Left renal cortex interstitium (tissue), 4 donors: ENCODE results near the gene PQBP1. TPM values are rescaled to one million over a fixed set of nuclear protein-coding genes. Genes with fewer than 3 reads are reported as not detected.

ENCODE experiments used
- DNase-seq, 4 donors: peaks; one replicate each; pipeline ENCODE4 v3.0.0-alpha.2; 2013; ENCODE audit warnings: low read depth in 4 of 4, low spot score in 2 of 4, missing footprints in 1 of 4
- polyA plus RNA-seq, 4 donors: library from polyadenylated mRNA; unstranded; fragments of 120-200 nt; gene quantifications; one replicate each; pipeline ENCODE4 v1.2.1, GENCODE V29; 2013; ENCODE audit not compliant: insufficient read length in 4 of 4

Gene PQBP1
- polyA plus RNA-seq, 4 donors = 73.1 to 89.9 (median 77.8) TPM

- DNase-seq = no peak
These were observed 1.3 kb downstream of the PQBP1 start for GRCh38 chrX:48899078-48899410.

- DNase-seq = no peak
These were observed 3.3 kb downstream of the PQBP1 start for GRCh38 chrX:48901069-48901468.

GRCh38 chrX:48902135-48902534, 4.4 kb downstream of the PQBP1 start:
- DNase-seq = no peak

DNA sequence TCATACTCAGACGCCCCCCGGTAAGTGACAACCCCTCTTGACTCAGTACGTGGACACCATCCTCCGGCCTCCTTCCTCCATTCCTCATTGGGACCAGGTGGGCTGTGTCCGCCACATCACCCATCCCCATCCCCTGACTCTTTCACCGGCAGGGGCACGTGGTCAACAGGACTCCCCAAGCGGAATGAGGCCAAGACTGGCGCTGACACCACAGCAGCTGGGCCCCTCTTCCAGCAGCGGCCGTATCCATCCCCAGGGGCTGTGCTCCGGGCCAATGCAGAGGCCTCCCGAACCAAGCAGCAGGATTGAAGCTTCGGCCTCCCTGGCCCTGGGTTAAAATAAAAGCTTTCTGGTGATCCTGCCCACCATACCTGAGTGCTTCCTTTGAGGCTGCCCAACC, 5.0 kb downstream of the PQBP1 start:
- DNase-seq = no peak

GRCh38 chrX:48903290-48903689, 5.6 kb downstream of the PQBP1 start:
- DNase-seq = no peak

- no peak for DNase-seq
These were observed 6.5 kb downstream of the PQBP1 start for GRCh38 chrX:48904180-48904579.

- DNase-seq = no peak
These were observed 6.9 kb downstream of the PQBP1 start for GRCh38 chrX:48904626-48905025.

GRCh38 chrX:48905090-48905790, 7.5 kb downstream of the PQBP1 start:
- DNase-seq = no peak

GRCh38 chrX:48908600-48908999, 10.9 kb downstream of the PQBP1 start:
- no peak for DNase-seq

DNA sequence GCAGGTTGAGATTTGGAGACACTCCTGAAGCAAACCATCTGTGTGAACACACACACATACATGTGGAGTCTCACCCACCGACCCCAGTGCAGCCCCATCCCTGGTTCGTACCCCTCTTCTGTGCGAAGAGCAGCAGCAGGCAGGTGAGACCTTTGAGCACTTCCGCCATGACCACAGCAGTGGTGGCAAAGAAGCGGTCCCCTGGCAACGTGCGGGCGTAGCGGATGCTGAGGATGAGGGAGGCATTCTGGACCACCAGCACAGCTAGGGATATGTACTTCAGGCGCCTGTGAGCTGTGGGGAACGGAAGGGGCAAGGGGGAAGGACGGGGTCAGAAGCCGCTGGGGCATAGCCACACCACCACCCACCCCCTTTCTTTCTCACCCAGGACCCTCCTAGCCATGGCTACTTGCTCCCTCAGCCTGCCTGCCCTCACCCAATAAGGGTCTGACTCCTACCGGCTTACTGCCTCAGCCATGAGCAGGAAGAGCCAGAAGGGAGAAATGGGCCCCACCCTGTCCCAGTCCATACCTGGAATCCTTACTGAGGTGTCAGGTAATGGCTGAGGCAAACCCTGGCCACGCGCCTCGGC, 12.1 kb downstream of the PQBP1 start:
- no peak for DNase-seq

- no peak for DNase-seq
These were observed 13.2 kb downstream of the PQBP1 start for GRCh38 chrX:48910926-48911411.

- peak in 2 of 4 donors; percentile 63 to 70 for DNase-seq
These were observed 13.9 kb downstream of the PQBP1 start, which contains the start of gene SLC35A2 for GRCh38 chrX:48911412-48912182. SLC35A2 (minus strand) TSS chrX:48911646; CDS start chrX:48911636, 10 bp downstream.

- DNase-seq = no peak
These were observed 16.1 kb downstream of the PQBP1 start for GRCh38 chrX:48913605-48914366.

- DNase-seq = no peak
These were observed 17.1 kb downstream of the PQBP1 start for GRCh38 chrX:48914593-48915493.

DNA sequence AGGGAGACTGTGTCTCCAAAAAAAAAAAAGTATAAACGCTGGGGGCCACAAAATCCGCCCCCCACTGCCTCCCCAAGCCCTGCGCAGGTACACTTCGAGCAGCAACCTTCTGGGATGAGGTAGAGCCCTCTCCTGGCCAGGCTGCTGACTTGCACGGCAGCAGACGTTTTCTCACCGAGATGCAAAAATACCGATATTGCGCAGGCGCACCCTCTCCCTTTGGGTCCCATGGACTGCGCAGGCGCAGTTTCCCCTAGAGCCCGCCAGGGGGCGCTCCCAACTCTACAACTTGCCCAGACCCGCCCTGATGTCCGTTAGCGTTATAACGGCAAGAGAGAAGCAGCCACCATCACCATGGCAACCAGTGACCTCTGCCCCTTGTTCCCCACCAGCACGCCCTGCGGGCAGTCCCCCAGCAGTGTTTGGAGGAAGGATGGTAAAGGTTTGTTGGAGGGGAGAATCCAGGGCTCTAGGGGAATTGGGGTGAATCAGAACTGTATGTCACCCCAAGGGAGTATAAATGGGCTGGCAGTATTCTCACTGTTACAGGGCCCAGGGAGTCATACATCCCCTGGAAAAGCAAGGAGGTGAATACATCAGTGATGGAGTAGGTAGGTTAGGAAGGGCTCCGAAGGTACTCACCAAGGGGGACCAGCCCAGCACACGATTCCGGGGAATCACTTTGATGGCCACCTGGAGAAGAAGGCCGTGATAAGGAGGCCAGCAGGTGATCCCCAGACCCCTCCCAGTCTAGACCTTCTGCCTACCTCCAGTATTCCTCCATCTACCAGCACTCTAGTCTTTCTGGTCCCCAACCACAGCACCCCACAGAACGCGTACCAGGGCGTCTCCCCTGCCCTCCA, 19.6 kb downstream of the PQBP1 start:
- DNase-seq = peak; percentile 39 to 80 (median 70)

GRCh38 chrX:48918301-48918642, 20.5 kb downstream of the PQBP1 start:
- no peak for DNase-seq

DNA sequence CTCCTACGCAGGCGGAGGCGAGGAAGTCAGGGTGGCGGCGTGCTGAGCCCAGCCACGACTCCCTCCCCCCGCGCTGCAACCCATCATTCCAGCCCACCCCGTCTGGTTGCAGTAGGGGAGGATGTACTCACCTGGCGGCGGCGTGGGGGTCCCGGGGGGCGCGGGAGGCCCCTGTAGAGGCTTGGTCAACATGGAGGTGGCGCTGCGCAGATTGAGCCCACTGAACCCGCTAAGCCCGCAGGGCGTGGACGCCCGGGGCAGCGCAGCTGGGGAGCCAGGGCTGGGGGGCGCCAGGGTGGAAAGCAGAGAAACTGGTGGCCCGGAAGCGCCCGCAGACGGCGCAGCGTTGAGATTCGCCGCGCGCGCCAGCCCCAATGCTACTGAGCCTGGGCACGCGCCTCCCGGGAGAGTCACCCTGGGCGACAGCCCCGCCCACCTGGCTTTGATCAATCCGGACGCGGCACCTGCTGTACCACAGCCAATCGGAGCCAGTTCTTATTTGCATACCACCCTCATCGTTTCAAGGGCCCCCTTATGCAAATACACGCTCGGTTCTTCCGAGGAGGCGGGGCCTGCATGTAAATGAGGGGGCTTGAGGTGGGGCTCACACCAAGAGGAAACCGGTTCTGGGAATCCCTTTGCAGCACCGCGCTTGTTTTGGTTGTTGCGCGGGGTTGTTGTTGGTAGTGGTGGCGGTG, 21.1 kb downstream of the PQBP1 start, which contains the start of gene PIM2:
Gene PIM2, minus strand, starts transcription at position 382 of the 698 bp plus-strand sequence. Its CDS starts 190 bp downstream, at position 192.
- DNase-seq = peak; percentile 23 to 72 (median 64)

DNA sequence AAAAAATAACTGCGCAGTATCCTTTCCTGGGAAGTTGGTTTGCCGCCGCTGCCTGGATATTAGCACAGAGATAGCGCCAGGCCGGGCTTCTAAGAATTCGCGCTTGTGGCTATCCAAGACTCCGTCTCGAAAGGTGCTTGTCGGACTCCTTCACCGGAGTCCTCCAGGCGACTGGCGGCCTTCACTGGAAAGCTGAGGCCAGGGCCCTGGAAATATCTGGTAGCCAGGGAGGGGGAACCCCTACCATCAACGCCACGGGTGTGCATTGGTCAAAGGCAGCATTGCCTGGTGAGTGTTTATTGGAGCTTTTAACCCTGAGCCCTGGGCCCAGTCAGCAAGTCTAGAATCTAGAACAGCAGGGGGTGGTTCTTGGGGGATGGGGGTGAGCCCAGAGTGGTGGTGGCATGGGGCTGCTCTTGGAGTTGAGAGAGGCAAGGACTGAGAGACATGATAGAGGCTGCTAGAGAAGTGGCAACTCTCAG, 21.7 kb downstream of the PQBP1 start:
- DNase-seq = no peak
